GM21390 (cell line): ENCODE results near the gene SLC35F6.
"Not testable (repeated sequence)": the region's sequence is repeated elsewhere in the genome, so short reads cannot be mapped to it uniquely, and the experiment has no call there.

Source experiments
- ATAC-seq: cut with Tn5 transposase; IDR thresholded peaks from one replicate; pipeline ENCODE4 v1.9.1; 2021; ENCODE audit not compliant: unreplicated experiment

SLC35F6 gene

DNA sequence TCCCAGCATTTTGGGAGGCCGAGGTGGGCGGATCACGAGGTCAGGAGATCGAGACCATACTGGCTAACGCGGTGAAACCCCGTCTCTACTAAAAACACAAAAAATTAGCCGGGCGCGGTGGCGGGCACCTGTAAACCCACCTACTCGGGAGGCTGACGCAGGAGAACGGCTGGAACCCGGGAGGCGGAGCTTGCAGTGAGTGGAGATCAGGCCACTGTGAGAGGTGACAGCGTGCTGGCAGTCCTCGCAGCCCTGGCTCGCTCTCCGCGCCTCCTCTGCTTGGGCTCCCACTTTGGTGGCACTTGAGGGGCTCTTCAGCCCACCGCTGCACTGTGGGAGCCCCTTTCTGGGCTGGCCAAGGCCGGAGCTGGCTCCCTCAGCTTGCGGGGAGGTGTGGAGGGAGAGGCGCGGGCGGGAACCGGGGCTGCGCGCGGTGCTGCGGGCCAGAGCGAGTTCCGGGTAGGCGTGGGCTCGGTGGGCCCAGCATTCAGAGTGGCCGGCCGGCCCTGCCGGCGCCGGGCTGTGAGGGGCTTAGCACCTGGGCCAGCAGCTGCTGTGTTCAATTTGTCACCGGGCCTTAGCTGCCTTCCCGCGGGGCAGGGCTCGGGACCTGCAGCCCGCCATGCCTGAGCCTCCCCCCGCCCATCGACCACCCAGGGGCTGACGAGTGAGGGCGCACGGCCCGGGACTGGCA is 50.1 kb downstream of the SLC35F6 start:
- ATAC-seq: not testable (repeated sequence)

DNA sequence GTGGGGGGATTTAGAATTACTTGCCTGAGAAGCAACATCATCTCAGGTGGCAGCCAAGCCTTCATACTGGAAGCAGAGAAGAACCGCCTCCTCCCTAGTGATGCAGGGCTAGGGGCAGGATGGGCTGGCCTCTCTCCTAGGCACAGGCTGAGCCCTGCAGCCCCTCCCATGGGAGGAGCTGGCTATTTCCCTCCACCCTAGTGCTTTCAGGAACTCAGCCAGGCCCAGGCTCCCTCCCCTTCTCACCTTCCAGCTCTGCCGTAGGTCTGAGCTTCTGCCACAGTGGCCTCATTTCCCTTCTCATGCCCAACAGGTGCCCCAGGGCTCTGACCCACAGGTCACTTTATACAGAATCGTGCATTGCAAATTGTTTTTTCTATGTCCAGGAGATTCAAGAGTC is 52.8 kb downstream of the SLC35F6 start:
- ATAC-seq: no peak

DNA sequence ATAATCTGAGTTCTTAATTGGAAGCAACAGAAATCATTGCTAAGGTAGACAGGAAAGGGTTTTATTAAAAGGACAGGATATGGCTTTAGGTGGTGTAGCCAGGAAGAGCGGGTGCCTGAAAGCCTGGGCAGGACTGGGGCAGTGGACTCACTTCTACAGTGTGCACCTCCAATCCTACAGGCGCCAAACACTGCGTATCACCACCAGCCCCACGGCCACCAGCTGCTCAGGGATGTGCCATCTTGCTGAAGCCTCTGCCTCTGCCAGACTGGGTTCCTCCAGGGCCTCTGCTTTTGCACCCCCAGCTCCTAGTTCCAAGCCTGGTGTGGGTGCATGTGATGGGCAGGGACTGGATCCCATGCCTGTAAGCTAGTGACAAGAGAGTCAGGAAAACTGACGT is 54.2 kb downstream of the SLC35F6 start:
- ATAC-seq: no peak

DNA sequence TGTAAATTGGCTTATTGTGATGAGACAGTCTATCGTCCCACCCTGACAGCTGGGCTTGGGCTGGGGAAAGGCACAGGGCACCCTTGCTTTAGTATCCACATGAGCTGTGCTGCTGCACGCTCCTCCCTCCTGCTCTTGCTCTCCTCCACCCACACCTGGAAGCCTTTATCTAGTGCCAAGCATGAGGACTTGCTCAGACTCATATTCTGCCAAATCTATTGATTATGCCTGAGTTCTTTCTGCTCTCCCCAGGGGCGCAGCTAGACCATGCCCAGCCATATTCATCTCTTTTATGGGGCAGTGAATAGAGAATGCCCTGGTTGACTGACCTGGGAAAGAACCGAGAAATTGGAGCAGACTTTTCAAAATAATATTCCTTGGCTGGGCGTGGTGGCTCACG is 54.9 kb downstream of the SLC35F6 start:
- ATAC-seq: no peak

DNA sequence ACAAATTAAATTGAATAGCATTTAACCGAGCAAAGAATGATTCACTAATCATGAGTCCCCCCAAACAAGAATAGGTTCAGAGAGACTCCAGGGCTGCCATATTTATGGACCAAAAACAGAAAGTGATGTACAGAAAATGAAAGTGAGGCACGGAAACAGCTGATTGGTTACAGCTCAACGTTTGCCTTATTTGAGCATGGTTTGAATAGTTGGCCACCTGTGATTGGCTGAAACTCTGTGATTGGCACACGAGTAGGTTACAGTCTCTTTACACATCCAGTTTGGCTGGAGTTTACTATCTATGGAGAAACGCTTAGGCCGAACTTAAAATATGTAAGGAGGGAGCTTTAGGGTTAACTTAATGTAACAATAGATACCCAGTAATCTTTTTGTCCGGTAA is 56.8 kb downstream of the SLC35F6 start:
- no peak for ATAC-seq

DNA sequence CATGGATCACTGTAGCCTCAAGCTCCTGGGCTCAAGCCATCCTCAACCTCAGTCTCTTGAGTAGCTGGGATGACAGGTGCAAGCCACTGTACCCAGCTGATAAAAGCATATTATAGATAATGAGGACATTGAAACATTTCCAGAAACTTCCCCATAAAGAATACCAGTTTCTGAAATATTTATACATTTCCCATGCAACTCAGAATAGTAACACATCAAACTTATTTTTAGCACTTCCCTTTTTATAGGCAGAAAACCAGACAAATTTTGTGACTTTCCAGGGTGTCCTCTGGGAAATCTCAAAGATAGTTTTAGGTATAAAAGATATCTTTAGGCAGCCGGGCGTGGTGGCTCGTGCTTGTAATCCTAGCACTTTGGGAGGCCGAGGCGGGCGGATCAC is 58.8 kb downstream of the SLC35F6 start:
- ATAC-seq: no peak
